Measurements from ENCODE around the gene NKX1-2.

NKX1-2 gene

DNA sequence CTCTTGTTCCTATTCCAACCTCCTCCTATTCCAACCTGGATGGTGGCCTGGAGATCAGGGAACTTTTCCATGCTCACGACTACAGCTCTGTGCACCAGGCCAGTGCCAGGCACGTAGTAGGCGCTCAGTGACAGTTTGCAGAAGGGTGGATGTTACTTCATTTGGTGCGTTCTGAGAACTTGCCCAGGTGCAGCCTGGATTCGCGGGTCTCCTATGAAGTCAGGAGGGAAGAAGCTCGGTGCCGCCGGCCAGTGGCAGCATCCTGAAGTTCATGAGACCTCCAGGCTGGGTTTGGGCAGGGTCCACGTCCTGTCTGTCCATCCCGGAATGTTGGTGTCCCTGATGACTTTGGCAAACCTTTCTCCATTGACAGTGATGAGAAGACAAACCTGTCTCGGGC is 33.0 kb upstream of the NKX1-2 start:
- TF ChIP-seq ZFX (IDR thresholded peaks at IDR 0.05), result no peak
- TF ChIP-seq, protein P1, sequence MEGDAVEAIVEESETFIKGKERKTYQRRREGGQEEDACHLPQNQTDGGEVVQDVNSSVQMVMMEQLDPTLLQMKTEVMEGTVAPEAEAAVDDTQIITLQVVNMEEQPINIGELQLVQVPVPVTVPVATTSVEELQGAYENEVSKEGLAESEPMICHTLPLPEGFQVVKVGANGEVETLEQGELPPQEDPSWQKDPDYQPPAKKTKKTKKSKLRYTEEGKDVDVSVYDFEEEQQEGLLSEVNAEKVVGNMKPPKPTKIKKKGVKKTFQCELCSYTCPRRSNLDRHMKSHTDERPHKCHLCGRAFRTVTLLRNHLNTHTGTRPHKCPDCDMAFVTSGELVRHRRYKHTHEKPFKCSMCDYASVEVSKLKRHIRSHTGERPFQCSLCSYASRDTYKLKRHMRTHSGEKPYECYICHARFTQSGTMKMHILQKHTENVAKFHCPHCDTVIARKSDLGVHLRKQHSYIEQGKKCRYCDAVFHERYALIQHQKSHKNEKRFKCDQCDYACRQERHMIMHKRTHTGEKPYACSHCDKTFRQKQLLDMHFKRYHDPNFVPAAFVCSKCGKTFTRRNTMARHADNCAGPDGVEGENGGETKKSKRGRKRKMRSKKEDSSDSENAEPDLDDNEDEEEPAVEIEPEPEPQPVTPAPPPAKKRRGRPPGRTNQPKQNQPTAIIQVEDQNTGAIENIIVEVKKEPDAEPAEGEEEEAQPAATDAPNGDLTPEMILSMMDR (conservative IDR thresholded peaks at IDR 0.05), result no peak
- H3K27ac ChIP-seq, result no peak overlapping the region

DNA sequence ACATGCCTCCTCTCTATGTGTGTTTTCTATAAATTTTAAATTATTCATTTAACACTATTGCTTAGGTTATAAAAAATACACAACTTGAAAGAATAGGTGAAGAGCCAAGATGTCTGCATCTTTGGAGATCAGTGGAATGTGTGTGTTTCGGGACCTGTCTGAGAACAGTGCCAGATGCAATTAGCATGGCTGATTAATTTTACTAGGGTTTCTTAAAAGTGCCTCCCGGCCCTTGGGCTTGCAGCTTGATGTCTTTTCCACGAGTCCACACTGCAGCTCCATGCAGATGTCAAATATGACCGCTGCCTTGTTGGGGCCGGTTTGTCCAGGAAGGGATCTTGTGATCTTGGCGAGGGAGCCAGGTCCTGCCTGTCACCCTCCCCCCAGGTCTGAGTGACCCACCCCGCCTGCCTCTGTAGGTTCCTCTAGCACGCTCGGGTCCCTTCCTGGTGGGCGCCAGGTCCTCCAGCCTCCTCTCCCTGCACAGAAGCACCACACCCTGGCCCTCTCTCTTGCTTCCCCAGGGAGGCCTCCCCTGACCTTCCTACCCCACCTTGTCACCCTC is 32.5 kb upstream of the NKX1-2 start:
- H3K27ac ChIP-seq, result no peak overlapping the region

DNA sequence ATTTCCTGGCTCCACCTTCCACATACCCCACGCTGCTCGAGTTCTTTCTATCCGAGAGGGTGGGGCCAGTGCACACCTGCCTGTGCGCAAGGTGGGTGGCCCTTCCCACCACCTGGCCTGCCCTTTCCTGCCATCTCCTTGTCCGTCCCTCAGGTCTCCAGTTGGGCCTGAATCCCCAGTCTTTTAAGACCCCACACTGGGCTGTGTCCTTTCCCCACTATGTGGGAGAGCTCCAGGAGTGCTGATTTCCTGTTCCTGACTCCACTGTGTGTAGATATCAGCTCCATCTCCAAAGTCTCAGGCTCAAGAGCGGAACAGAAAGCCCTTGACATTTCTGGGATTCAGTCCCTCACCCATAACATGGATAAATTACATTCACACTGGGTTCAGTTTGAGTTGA is 31.9 kb upstream of the NKX1-2 start:
- H3K27ac ChIP-seq, result no peak overlapping the region
- TF ChIP-seq, protein P1 (conservative IDR thresholded peaks at IDR 0.05), result no peak
- no peak for TF ChIP-seq ZFX (IDR thresholded peaks at IDR 0.05)

More for the DNA sequence above, 32.5 kb upstream of the NKX1-2 start:
- no peak for TF ChIP-seq ZFX (IDR thresholded peaks at IDR 0.05)
- TF ChIP-seq, protein P1 (conservative IDR thresholded peaks at IDR 0.05), result no peak

DNA sequence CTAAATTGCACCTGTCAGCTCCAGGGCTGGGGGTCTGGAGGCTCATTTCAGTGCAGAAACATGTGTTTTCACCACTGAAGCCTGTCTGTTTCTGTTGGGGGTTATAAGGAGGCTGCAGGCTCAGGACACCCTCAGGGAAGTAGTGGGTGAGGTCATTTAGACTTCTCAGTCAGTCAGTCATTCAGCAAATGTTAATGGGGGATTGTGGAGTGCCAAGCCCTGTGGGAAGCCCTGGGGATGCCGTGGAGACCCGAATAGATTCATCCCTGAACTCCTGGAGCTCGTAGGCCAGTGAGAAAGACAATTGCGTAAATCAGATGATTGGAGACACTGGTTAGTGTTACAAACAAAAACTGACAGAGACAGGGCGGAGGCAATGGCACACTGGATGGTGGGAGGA is 31.0 kb upstream of the NKX1-2 start:
- no peak overlapping the region for H3K27ac ChIP-seq
- no peak for TF ChIP-seq ZFX (IDR thresholded peaks at IDR 0.05)
- TF ChIP-seq, protein P1 (conservative IDR thresholded peaks at IDR 0.05), result no peak

DNA sequence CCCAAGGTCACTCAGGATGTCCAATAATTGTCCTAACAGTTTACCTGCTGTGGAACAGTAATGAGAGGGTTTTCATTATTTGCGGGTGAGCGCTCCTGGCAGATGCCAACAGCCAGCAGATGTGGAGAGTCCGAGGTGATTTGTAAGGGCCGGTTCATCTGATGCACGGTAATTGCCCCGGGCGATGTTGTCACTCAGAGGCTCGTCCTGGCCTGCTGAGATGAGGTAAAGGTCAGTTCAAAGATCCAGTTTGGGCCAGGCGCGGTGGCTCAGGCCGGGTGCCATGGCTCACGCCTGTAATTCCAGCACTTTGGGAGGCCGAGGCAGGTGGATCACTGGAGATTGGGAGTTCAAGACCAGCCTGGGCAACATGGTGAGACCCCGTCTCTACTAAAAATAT is 28.7 kb upstream of the NKX1-2 start:
- no peak overlapping the region for H3K27ac ChIP-seq
- TF ChIP-seq ZFX (IDR thresholded peaks at IDR 0.05), result no peak
- TF ChIP-seq, protein P1 (conservative IDR thresholded peaks at IDR 0.05), result no peak

DNA sequence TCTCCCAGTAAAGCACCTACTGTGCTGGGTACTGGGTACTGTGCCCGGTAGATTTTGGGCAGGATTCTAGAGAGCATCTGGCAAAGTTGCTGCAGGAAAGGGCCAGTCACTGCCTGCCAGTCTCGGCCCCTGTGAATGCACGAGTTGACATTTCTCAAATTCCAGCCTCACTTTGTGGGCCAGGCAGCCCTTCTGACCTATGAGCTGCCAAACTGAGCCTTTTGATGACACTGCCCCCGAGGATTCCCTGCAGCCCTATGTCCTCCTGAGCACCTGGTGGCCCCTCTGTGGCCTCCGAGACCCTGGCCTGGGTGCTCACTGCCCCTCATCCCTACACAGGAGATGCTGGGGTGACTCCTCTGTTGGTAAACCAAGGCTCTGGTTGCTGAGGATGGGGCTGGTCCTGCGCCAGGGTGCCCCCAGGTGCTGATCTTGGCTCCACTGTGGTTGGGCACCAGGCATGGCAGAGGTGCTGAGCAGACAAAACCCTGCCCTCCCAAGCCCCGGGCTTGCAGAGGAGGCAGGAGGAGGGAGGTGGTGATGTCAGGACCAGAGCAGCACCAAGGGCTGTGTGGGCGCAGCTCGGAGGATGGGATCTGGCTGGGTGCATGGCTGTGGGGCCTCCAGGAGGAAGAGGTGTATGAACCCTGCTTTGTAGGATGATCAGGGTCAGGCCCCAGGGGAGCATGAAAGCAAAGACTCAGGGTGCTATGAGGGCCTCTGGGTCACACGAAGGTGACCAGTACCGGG is 28.0 kb upstream of the NKX1-2 start:
- no peak overlapping the region for H3K27ac ChIP-seq
- no peak for TF ChIP-seq ZFX (IDR thresholded peaks at IDR 0.05)
- TF ChIP-seq, protein P1 (conservative IDR thresholded peaks at IDR 0.05), result no peak

DNA sequence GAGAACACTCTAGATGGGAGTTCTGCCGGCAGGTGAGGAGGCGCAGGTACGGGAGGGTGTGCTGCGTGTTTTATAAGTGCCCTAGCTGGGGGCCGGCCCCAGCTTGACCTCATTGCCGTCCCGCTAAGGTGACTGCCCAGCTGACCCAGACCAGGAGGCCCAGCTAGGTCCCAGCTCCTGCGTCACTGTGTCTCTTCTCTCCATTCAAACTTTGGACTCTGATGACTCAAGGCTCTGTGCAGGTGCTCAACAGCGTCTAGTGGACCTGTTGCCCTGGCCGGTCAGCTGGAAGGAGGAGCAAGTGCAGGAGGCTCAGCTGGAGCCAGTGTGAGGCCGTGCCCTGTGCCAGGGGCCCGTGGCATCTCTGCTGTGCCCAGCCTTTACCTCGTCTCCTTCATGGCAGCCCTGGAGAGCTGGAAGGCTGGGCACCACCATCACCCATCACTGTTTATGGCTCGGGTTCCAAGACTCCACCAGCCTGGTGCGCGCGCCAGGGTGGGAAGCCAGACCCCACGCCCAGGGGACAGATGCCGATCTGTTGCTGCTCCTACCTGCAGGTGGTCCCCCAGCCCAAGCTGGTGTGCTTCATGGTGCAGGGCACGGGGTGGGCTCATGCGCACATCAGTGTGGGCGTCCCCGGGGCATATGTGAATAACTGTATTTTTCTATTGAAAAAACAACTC is 26.3 kb upstream of the NKX1-2 start:
- no peak overlapping the region for H3K27ac ChIP-seq
- TF ChIP-seq, protein P1 (conservative IDR thresholded peaks at IDR 0.05), result no peak
- TF ChIP-seq ZFX (IDR thresholded peaks at IDR 0.05), result no peak

All from C4-2B (cell line).